Stimulated activated CD8-positive, alpha-beta memory T cell treated with anti-CD3 and anti-CD28 coated beads, Interleukin-15, amount 100 ng/mL, for 24 hours (primary cell): Measurements from ENCODE around the gene HBG1.

Experiments used
- DNase-seq: peaks from one replicate; pipeline ENCODE4 v3.0.0-alpha.2; 2020; ENCODE audit warnings: low read depth

HBG1 gene

DNA sequence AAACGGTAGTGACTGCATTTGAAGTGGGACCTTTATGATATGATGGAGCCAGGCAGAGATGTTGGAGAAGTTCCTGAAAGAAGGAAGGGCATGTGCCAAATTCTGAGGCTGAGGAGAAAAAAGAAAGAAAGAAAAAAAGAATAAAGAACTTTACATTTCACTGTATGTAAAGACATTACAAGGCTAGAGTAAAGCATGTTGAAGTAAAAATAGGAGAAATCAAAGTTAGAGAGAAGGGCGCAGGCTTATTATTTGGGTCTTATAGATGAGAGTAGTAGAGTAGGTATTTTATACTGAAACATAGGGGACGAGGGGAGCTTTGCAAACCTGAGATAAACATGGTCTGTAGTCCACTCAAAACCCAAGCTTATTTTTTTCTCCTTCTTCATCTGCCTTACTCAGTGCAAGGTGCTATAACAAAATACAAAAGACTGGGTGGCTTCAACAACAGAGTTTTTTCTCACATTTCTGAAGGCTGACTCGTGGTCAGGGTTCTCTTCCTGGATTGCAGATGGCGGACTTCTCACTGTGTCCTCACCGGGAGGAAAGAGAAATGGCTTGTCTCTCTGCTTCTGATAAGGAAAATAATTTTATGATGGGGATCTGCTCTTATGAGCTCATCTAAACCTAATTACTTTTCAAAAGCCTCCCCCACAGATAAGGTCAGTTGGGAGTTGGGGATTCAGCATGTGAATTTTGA lies 2.7 kb downstream of the HBG1 start:
- DNase-seq, result no peak

DNA sequence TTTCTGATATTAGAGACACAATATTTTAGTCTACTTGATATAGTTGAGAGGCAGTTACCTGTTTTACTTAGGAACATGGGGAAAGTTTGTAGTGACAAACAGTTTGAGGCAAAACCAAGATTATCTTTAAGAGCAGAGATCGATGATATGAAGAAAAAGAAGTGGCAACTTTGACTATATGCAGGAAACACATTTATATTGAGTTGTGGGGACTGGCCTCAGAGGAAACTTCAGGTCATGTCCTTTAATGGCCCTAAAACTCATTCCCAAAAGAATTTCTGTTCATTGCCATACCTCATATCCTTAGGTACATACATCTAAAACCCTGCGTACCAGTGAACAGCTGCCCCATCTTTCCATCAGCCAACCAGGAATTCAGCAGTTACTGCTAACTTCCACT lies 4.5 kb downstream of the HBG1 start:
- no peak for DNase-seq

DNA sequence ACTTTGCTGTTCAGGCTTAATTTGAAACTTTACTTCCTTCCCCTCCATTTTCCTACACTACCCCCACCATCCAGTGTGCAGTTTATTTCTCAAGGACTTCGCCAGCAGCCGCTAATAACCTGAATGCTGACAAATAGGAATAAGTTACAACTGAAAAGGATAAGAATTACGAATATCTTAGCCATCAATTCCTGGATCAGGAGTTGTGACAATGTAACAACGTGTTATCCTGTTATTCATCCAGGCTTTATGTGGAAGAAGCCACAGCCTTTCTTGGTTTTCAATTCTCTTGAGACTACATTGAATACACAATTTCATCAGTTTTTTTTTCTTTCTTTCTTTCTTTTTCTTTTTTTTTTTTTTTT lies 5.9 kb downstream of the HBG1 start:
- no peak for DNase-seq

DNA sequence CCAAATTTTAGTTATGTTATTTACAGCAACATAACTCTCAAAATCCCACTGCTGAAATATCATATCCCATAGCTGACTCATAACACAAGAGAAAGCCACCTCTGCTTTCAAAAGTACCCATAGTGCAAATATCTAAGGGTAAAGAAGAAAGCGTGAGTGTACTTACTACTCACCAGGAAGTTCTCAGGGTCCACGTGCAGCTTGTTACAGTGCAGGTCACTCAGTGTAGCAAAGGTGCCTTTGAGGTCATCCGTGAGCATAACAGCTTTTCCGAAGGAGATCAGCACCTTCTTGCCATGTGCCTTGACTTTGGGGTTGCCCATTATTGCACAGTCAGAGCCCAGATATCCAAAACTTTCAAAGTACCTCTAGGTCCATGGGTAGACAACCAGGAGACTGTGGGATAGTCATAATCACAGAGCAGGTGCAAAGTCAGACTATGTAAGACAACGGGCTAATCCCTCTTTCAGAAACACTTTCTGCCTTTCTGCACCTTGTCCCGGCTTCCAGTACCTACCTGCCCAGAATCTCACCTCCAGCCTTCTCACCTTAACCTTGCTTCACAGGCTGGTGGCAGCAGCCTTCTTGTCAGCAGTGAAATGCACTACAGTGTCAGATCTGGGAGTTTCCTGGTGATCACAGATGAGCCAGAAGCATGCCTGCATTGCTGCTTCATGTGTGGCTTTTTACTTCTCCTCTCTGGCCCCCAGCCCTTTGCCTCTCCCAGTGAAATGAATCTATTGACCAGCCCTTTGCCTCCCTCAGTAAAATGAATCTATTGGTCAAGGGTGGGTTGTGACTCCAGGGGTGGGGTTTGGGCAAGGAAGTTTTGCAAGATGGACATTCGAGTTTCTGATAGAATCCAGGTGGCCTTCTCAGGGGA lies 6.5 kb downstream of the HBG1 start:
- DNase-seq, result no peak

DNA sequence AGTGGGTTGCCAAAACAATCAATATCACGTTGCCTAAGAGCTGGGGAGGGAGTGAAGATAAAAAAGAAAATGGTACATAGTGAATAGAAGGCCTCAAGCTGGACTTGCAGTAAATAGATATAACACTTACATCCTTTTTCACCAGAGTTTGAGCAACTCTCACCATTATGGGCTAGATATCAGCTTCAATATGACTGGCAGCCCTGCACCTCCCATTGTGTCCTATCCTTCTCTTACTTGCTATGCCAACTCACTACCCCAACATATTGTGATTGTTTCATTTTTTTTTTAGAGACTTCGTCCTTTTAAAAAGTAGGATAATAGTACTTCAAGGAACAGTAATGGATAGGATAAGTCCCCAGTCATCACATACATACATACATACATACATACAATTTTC lies 7.4 kb downstream of the HBG1 start:
- DNase-seq, result no peak

DNA sequence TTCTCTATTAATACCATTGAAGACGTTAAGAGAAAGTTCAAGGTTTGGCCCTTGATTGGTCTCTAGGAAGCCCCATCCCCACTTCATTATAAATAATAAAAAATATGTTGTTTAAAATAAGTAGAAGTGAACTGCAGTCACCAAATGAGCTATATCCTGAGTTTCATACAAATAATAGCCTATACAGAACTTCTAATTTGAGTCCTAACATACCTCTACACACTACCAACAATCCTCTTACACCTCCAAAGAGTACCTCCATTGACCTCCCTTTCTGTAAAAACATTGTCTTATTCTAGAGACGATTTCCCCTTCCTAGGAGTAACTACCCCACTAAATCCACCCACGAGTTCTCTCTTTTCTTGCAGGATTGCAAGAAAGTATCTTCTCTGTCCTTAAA lies 8.2 kb downstream of the HBG1 start:
- no peak for DNase-seq

DNA sequence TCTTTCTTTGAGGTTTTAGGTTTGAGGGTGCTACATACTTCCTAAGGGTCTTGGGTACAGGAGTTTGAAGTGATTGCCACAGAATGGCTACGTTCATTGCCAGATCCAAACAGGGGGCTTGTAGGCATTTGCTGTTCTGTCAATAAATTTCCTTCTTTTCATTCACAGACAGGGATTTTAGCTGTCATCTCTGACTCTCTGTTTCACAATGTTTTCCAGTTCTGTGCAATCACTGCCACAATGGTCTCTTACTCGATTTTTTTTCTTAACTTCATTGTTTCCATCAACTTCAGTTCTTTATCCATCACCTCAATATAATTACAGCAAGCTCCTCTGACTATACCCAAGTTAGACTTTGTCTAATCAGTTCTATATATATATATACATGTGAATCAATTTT lies 9.2 kb downstream of the HBG1 start:
- DNase-seq, result no peak

DNA sequence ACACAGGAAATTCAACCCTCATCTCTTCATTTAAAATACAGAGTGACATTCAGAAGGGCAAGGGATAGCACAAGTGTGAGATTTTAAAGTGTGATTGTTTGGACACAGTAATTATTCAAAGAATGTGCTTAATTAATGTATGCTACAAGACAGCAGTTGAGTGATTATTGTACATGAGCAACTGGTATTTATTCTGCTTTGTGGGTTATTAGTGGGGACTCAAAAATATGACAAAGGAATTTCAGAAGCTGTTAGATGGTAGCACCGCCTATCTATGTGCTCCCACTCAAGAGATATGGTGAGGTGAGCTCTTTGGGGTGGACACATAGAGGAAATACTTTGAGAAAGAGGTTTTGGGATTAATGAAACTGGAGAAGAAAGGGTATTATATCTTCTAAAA lies 9.6 kb downstream of the HBG1 start:
- no peak for DNase-seq

DNA sequence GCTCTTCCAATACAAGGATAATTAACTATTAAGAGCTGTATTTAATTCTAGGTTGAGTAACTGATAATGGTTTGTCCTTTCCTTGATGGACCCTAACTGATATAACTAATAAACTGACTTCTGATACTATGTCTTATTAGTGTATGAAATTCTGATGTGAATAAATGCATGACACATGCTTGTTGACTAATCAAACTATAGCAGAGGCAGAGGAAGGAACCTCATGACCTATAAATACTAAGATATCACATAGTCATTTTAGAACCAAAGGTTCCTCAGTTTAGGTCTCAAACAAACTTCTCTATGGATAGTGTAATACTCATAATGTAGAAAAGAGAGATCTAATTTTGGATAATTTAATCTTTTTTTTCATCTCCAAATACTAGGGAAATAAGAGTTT lies 10.6 kb downstream of the HBG1 start:
- no peak for DNase-seq

DNA sequence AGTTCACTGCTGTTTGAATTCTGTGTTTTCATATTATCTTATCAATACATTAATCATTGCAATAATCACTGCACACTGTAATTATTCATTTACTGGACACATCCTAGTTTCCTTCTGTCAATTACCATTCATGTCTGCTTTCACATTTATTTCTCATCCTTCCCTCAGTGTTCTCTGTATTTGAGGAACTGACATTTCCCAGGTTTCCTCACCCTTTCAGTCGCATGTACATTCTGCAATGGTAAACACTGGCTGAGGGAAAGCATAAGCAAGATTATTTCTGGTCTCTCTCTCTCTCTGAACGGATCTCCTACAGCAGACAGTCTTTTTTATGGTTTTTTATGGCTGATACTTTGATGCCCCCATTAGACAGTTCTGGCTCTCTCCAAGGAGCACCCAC lies 11.2 kb downstream of the HBG1 start:
- DNase-seq, result no peak

DNA sequence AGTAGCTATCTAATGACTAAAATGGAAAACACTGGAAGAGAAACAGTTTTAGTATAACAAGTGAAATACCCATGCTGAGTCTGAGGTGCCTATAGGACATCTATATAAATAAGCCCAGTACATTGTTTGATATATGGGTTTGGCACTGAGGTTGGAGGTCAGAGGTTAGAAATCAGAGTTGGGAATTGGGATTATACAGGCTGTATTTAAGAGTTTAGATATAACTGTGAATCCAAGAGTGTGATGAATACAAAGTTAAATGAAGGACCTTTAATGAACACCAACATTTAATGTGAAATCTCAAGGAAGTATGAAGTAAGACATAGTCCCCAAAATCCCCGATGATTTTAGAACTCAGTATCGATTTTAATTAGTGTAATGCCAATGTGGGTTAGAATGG lies 12.2 kb downstream of the HBG1 start:
- DNase-seq, result no peak

DNA sequence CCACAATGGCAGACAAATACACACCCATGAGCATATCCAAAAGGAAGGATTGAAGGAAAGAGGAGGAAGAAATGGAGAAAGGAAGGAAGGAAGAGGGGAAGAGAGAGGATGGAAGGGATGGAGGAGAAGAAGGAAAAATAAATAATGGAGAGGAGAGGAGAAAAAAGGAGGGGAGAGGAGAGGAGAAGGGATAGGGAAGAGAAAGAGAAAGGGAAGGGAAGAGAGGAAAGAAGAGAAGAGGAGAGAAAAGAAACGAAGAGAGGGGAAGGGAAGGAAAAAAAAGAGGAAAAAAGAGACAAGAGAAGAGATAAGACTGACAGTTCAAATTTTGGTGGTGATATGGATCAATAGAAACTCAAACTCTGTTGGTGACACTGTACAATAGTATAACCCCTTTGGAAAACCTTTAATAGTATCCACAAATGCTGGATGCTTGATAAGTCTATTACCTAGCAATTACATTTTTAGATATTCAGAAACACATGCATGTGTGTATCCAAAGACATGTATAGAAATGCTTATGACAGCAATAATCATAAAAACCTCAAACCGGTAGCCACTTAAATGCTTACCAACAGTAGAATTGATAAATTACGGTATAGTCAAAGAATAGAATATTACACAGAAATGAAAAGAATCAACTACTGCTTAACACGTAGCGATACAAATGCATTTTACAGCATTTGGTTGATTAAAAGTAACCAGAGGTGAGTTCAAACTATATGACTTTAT lies 14.1 kb downstream of the HBG1 start:
- no peak for DNase-seq

DNA sequence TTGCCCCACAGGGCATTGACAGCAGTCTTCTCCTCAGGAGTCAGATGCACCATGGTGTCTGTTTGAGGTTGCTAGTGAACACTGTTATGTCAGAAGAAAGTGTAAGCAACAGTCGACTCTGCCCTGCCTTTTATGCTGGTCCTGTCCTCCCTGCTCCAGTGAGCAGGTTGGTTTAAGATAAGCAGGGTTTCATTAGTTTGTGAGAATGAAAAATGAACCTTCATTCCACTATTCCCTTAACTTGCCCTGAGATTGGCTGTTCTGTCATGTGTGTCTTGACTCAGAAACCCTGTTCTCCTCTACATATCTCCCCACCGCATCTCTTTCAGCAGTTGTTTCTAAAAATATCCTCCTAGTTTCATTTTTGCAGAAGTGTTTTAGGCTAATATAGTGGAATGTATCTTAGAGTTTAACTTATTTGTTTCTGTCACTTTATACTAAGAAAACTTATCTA lies 15.2 kb downstream of the HBG1 start, which contains the start of gene HBD:
HBD (minus strand) TSS at position 103 of the 454 bp plus-strand sequence; CDS start at position 53, 50 bp downstream.
- DNase-seq, result no peak

DNA sequence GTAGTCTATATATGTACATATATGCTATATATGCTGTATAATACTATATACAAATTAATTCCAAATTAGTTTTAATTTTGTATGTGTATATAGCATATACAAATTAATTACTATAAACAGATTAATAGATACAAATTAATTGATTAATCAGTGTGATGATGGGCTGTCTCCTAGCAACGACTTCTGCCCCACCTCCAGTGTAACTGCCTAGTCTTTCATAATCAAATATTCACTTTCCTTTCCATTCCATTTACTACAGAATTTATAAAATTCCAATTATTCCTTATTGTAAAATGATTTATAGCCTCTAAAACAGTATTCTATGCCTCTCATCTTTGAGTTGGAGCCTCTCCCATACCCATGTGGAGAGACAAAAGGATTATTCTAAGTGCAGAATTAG lies 16.4 kb downstream of the HBG1 start:
- no peak for DNase-seq

DNA sequence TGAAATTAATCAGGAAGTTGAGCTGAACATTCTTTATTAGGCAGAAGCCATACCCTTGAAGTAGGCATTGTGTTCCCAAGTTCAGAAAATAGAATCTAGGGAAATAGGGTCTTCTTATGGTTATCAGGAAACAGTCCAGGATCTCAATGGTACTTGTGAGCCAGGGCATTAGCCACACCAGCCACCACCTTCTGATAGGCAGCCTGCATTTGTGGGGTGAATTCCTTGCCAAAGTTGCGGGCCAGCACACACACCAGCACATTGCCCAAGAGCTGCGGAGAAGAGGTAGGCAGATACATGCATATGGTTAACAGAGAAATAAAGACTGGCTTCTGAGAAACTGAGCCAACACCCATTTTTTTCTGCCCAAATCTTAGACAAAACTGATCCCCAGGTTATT lies 16.8 kb downstream of the HBG1 start:
- no peak for DNase-seq

DNA sequence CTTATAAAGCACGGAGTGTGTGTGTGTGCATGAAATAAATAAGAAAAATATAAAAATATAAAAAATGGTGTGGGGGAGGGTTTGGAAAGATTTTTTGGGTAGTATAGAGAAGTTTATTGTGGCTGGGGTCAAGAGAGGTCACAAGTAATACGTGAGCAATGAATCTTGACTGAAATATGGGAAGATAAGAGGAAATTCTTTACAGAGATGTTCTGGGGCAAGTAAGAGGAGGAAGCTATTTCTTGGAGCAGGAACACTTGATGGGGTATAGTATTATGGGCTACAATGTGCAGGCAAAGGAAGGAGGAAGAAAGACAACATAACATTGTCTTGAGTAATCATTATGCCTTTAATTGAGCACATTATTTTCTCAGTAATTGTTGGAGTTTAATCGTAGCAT lies 17.5 kb downstream of the HBG1 start:
- DNase-seq, result no peak

DNA sequence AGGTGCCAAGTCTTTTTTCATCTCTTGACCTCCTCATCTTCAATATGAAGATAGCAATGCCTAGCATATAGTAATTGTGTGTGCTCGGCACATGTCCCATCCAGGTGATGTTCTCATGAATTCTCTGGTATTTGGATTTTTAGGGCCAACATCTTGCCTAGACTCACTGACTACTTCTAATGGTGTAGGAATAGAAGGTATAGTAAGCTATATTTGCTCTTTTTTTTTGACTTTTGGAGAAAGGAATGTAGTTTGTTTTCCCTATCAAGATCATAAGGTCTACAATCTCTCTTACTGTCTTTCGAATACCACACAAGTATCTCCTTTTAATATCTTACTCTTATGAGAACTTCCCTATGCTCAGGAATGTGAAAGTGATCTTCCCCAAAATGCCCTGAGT lies 18.5 kb downstream of the HBG1 start:
- no peak for DNase-seq

DNA sequence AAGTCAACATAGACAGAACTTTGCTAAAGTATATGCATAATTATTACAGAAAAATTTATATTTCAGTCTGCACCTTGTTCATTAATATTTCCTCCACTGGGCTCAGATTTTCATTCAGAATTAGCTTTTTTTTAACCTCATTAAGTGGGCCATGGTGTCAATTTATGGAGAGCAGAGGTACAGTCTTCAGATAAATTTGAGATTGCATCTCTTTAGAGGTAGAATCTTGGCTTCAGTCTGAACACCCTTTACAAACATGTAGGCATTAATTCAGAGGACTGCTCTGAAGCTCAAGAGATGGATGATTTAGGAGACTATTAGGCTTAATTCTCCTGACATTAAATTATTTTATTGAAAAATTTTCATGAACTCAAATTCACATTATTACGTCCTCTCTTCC lies 19.4 kb downstream of the HBG1 start:
- DNase-seq, result no peak

DNA sequence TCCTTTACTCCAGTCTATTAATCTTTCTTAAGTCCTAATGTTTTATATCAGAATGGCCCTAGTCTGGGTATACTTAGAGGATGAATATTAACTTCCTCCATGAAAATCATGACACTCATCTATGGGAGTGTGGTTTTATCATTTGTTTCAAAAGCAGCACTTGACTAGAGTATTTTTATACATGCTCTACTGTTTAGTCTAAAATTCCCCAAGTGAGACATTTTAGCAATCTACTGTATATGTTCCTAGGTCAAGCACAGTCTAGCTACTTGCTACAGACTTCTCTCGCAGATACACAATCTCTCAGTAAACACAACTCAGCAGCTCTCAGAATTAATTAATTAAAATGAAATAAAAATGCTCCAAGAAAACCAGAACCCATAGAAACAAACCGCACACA lies 19.9 kb downstream of the HBG1 start:
- no peak for DNase-seq

DNA sequence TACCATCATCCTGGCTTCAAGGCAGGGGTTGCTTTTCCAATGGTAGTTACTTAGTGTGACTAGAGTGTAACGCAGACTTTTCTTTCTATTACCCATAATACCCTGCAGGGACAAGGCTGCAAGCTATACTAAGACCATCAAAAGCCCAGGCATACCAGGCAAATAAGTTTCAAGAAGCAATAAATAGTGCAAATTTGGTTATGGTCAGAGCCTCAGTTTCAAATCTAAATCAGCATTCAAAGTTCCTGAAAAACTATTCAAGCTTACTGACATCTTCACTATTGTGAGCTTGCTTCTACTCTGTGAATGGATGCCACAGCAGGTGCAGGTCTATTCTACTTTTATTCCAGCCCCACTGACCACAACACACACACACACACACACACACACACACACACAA lies 20.3 kb downstream of the HBG1 start:
- no peak for DNase-seq

DNA sequence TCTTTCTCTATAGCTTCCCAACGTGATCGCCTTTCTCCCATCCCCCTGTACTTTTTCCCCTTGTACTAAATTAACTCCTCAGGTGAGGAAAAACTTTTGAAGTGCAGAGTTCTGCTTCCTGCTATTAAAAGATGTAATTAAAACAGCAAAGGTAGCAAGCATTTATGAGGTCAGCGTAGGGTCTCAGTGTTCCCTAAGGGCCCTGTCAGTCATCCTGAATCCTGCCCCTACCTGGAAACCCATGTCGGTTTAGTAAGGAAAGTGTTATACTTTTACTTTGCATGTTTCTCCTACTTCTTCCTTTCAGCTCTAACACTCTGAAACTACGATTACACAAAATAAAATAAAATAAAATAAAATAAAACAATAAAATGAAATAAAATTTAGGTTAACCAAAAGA lies 21.5 kb downstream of the HBG1 start:
- DNase-seq, result no peak

DNA sequence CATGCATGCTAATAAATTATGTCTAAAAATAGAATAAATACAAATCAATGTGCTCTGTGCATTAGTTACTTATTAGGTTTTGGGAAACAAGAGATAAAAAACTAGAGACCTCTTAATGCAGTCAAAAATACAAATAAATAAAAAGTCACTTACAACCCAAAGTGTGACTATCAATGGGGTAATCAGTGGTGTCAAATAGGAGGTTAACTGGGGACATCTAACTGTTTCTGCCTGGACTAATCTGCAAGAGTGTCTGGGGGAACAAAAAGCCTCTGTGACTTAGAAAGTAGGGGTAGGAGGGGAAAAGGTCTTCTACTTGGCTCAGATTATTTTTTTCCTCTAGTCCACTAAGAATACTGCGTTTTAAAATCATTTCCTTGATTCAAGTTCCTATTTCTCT lies 22.0 kb downstream of the HBG1 start:
- no peak for DNase-seq

DNA sequence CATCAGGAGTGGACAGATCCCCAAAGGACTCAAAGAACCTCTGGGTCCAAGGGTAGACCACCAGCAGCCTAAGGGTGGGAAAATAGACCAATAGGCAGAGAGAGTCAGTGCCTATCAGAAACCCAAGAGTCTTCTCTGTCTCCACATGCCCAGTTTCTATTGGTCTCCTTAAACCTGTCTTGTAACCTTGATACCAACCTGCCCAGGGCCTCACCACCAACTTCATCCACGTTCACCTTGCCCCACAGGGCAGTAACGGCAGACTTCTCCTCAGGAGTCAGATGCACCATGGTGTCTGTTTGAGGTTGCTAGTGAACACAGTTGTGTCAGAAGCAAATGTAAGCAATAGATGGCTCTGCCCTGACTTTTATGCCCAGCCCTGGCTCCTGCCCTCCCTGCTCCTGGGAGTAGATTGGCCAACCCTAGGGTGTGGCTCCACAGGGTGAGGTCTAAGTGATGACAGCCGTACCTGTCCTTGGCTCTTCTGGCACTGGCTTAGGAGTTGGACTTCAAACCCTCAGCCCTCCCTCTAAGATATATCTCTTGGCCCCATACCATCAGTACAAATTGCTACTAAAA lies 22.8 kb downstream of the HBG1 start, which contains the start of gene HBB:
HBB (minus strand) TSS at position 340 of the 579 bp plus-strand sequence; CDS start at position 290, 50 bp downstream.
- no peak for DNase-seq
